Measurements from ENCODE around the gene ATF5.

Gene ATF5

GRCh38 chr19:49972841-49973240, 43.8 kb downstream of the ATF5 start:
- in situ Hi-C loops (cut with HindIII; ENCODE audit: low sequenced_read_pairs): no loop called here

GRCh38 chr19:49973987-49974386, 45.0 kb downstream of the ATF5 start:
- in situ Hi-C loops (cut with HindIII; ENCODE audit: low sequenced_read_pairs): no loop called here

GRCh38 chr19:49975051-49975450, 46.0 kb downstream of the ATF5 start:
- in situ Hi-C loops (cut with HindIII; ENCODE audit: low sequenced_read_pairs): no loop called here

- in situ Hi-C loops (cut with HindIII; ENCODE audit: low sequenced_read_pairs): no loop called here
Measured at GRCh38 chr19:49976496-49976895, 47.5 kb downstream of the ATF5 start.

GRCh38 chr19:49977076-49977475, 48.1 kb downstream of the ATF5 start:
- in situ Hi-C loops (cut with HindIII; ENCODE audit: low sequenced_read_pairs): no loop called here

- in situ Hi-C loops (cut with HindIII; ENCODE audit: low sequenced_read_pairs): no loop called here
Measured at GRCh38 chr19:49977881-49978280, 48.9 kb downstream of the ATF5 start.

- in situ Hi-C loops (cut with HindIII; ENCODE audit: low sequenced_read_pairs): no loop called here
Measured at GRCh38 chr19:49978324-49978723, 49.3 kb downstream of the ATF5 start.

- in situ Hi-C loops (cut with HindIII; ENCODE audit: low sequenced_read_pairs): no loop called here
Measured at GRCh38 chr19:49981603-49982593, 52.9 kb downstream of the ATF5 start.

Data from DLD1 (cell line).